Mammary epithelial cell (primary cell): ENCODE measurements around the gene PDGFRA.

ENCODE experiments used
- CTCF ChIP-seq, 2 donors: IDR thresholded peaks in 1 of 2; conservative IDR thresholded peaks in 1 of 2; 2 replicates each; pipeline ENCODE4 v1.5.1; 2011 to 2012; ENCODE audit warnings: inconsistent platforms in 2 of 2, low read length in 2 of 2, mild to moderate bottlenecking in 2 of 2, control low read depth in 1 of 2, low read depth in 1 of 2; ENCODE audit not compliant: insufficient read depth in 1 of 2; ENCODE audit errors: extremely low read depth in 1 of 2
- EZH2 ChIP-seq: IDR thresholded peaks from 2 replicates; pipeline ENCODE4 v1.6.1; 2012; ENCODE audit warnings: low read length, inconsistent platforms, borderline replicate concordance

GRCh38 chr4:54318904-54319303 is 89.8 kb downstream of the PDGFRA start:
- no peak for TF ChIP-seq EZH2
- peak; percentile 86 to 90 for TF ChIP-seq CTCF (conservative IDR thresholded peaks at IDR 0.05 in 1 of 2, IDR thresholded peaks at IDR 0.05 in 1 of 2; ENCODE audit: extremely low read depth in 1 of 2, insufficient read depth in 1 of 2, low read depth in 1 of 2, low read length in 2 of 2)
